Stomach (tissue), 9 donors: ENCODE data around the gene NAALADL2. TPM values are rescaled to one million over a fixed set of nuclear protein-coding genes. Genes with fewer than 3 reads are reported as not detected.

Experiments
- DNase-seq, 2 donors: peaks; one replicate each; pipeline versions ENCODE4 v3.0.0 to v3.0.0-alpha.2; 2013 to 2019
- H3K27ac ChIP-seq, 5 donors: fragments of 200-600 bp in 4 of 5; sonication (generic) in 4 of 5; one replicate each; pipeline ENCODE4 v1.5.1; 2013 to 2019; ENCODE audit warnings: mild to moderate bottlenecking in 1 of 5, moderate library complexity in 1 of 5
- H3K27me3 ChIP-seq, 3 donors: fragments of 200-600 bp; sonication (generic); one replicate each; pipeline ENCODE4 v1.5.1; 2017 to 2019; ENCODE audit warnings: mixed run types in 1 of 3
- H3K36me3 ChIP-seq, 4 donors: fragments of 200-600 bp; sonication (generic); 1 replicate in 3 of 4; 2 replicates in 1 of 4; pipeline ENCODE4 v1.5.1; 2016 to 2019
- H3K4me1 ChIP-seq, 4 donors: fragments of 200-600 bp; sonication (generic); one replicate each; pipeline ENCODE4 v1.5.1; 2016 to 2019
- H3K4me3 ChIP-seq, 4 donors: fragments of 200-600 bp; sonication (generic) in 3 of 4; one replicate each; pipeline ENCODE4 v1.5.1; 2016 to 2019; ENCODE audit warnings: mild to moderate bottlenecking in 1 of 4
- H3K9me3 ChIP-seq, 4 donors: fragments of 200-600 bp; sonication (generic); one replicate each; pipeline ENCODE4 v1.5.1; 2016 to 2019
- EP300 ChIP-seq: sonication (generic); formaldehyde crosslinking; IDR thresholded peaks from one replicate; pipeline ENCODE4 v1.6.1; 2017; ENCODE audit warnings: antibody characterized with exemption
- POLR2A ChIP-seq, 4 donors: fragments of 450-650 bp; IDR thresholded peaks; one replicate each; pipeline ENCODE4 v1.6.1; 2016; ENCODE audit warnings: antibody characterized with exemption in 4 of 4, control low read depth in 2 of 4, mild to moderate bottlenecking in 1 of 4, moderate library complexity in 1 of 4
- POLR2AphosphoS5 ChIP-seq, 3 donors: sonication (generic); formaldehyde crosslinking; IDR thresholded peaks; one replicate each; pipeline ENCODE4 v1.6.1; 2016; ENCODE audit warnings: antibody characterized with exemption in 3 of 3
- WGBS, 5 donors: extraction: QIAGEN DNeasy Blood & Tissue Kit in 3 of 5; methylation state at CpG; one replicate each; pipeline versions ENCODE4 v1.1.5 to v1.1.7; 2013 to 2018; 5-methylcytosine and 5-hydroxymethylcytosine counted together
- intact Hi-C: fragments of 100-400 bp; cut with DNase I; formaldehyde crosslinking; loops from one replicate; pipeline ENCODE4 v1.15.1; 2023; ENCODE audit warnings: low total_unique reads
- polyA plus RNA-seq, 3 donors: library from polyadenylated mRNA; stranded (reverse); fragments of 200-250 nt; gene quantifications; one replicate each; pipeline ENCODE4 v1.2.3, GENCODE V29; 2013
- total RNA-seq, 5 donors: library from RNA; depleted of rRNA; stranded (reverse); fragments of >200 nt; gene quantifications; one replicate each; pipeline versions ENCODE4 v1.1.0 to v1.2.3, GENCODE V29; 2014 to 2016
- TF ChIP-seq, protein P1 (sequence below), 7 experiments: fragments of 450-650 bp in 4 of 7; fragments of 200-600 bp in 3 of 7; sonication (generic) in 3 of 7; IDR thresholded peaks; one replicate each; pipeline ENCODE4 v1.5.1; 2016 to 2019; ENCODE audit warnings: antibody characterized with exemption in 7 of 7, control low read depth in 2 of 7, mild to moderate bottlenecking in 1 of 7
- donor health status: healthy with polysubstance abuse.
- donor health status: Bipolar disorder and iron deficiency.
- donor health status: healthy.

The NAALADL2 gene
- total and polyA plus RNA-seq, 8 donors = 0.58 to 43.7 (median 5.4) TPM

DNA sequence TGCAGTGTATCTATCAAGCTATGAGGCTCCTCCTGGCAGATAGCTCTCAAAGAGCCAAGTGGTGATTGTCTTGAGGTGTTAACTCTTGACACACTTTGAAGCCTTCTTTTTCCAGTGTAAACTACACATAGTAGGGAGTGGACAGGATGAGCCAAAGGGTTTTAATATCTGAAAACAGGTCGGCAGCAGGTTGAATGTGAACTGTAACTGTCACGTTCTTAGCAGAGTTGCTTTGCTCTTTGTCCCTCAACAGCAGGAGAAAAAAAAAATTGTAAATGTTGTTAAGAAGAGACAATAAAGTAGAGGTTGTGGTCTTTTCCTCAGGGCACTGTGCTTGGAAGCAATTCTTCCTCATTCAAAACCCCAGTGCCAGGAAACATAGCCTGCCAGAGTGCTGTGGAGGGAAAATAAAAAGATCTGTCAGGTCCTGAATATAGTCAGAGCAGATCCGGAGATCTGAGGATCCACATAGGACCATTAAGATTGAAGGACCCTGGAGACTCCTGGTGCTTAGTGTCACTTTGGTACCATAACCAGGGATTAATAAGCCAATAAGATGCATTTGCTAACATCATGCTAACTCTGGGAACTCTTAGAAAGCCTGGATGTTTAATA, 229.7 kb downstream of the NAALADL2 start:
- TF ChIP-seq POLR2A (IDR thresholded peaks at IDR 0.05) = no peak
- no peak for TF ChIP-seq EP300
- TF ChIP-seq, protein P1, sequence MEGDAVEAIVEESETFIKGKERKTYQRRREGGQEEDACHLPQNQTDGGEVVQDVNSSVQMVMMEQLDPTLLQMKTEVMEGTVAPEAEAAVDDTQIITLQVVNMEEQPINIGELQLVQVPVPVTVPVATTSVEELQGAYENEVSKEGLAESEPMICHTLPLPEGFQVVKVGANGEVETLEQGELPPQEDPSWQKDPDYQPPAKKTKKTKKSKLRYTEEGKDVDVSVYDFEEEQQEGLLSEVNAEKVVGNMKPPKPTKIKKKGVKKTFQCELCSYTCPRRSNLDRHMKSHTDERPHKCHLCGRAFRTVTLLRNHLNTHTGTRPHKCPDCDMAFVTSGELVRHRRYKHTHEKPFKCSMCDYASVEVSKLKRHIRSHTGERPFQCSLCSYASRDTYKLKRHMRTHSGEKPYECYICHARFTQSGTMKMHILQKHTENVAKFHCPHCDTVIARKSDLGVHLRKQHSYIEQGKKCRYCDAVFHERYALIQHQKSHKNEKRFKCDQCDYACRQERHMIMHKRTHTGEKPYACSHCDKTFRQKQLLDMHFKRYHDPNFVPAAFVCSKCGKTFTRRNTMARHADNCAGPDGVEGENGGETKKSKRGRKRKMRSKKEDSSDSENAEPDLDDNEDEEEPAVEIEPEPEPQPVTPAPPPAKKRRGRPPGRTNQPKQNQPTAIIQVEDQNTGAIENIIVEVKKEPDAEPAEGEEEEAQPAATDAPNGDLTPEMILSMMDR (IDR thresholded peaks at IDR 0.05) = no peak
- TF ChIP-seq POLR2AphosphoS5 (IDR thresholded peaks at IDR 0.05) = no peak
- Histone ChIP-seq H3K9me3 (no peaks in the 10 kb centered on the region), H3K27me3 (no peaks in the 10 kb centered on the region), H3K4me3 (no peak overlapping the region), H3K36me3 (no peaks in the 10 kb centered on the region), H3K27ac (no peak overlapping the region), H3K4me1 (peaks cover 0 to 20% (median 0%) of the 10 kb centered on the region in 4 donors)
- DNase-seq = no peak
- intact Hi-C loops = no loop called here
- 71 to 85% (median 77%) methylated on average over 3 of the region's 3 CpGs for WGBS, 5 donors

DNA sequence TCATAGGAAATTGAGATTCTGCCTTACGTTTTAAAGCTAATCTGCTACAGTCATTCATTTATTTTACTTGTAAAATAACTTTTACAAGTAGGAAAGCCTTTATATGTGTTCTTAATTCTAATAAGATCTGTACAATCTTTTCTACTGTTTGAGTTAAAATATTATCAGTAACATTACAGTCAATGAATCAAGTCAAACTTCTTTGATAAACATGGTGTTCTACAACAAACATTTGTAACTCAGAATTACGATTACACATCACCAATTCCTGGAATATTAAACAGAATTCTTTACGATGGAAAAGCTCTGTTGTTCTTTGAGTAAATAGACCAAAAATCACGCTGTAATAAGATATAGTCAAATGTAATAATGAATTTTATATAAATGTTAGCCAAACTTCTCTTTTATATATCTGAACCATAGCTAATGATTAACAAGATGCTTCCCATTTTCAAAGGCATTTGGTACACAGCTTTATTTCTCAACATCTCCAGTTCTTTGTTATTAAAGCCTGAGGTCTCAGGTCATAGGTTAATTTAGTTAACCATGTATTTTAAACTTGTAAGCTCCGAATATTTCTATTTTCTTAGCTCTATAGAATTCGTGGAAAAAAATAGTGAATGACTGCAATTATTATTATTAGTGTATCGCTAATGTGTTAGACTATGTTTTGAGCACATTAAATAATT, 232.4 kb downstream of the NAALADL2 start:
- Histone ChIP-seq H3K9me3 (no peaks in the 10 kb centered on the region), H3K36me3 (no peaks in the 10 kb centered on the region), H3K4me1 (peaks cover 0 to 29% (median 7%) of the 10 kb centered on the region in 4 donors), H3K27ac (peak overlapping the region in 1 of 5 donors; percentile 25), H3K27me3 (no peaks in the 10 kb centered on the region), H3K4me3 (no peak overlapping the region)
- TF ChIP-seq EP300 (no peak), POLR2A (IDR thresholded peaks at IDR 0.05) (no peak), POLR2AphosphoS5 (IDR thresholded peaks at IDR 0.05) (no peak)
- TF ChIP-seq, protein P1 (IDR thresholded peaks at IDR 0.05) = no peak
- no peak for DNase-seq
- intact Hi-C loops = no loop called here
- WGBS, 5 donors = 32 to 54% (median 50%) methylated on average over 7 of the region's 7 CpGs

DNA sequence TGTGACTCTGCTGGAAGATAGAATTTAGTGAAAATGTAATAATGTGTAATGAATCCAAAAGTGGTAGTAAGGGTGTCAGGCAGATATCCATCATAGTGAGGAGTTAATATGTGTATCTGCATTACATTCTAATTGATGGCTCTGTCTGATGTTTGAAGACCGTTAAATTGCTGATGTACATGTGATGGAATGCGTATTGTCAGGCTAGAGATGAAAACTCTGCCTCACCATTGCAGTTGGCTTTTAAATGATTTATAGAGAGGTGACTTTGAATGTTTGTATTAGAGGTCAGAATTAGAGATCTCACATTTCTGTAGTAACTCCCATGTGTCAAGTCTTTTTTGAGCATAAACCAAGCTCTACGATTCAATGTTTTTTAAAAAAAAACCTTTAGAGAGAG, 234.6 kb downstream of the NAALADL2 start:
- Histone ChIP-seq H3K4me1 (peaks cover 0 to 29% (median 7%) of the 10 kb centered on the region in 4 donors), H3K4me3 (no peak overlapping the region), H3K27me3 (no peaks in the 10 kb centered on the region), H3K9me3 (no peaks in the 10 kb centered on the region), H3K27ac (no peak overlapping the region), H3K36me3 (peaks cover 0 to 5% (median 0%) of the 10 kb centered on the region in 4 donors)
- WGBS, 5 donors = 78 to 87% (median 86%) methylated on average over 3 of the region's 3 CpGs
- DNase-seq = no peak
- intact Hi-C loops = no loop called here
- TF ChIP-seq, protein P1 (IDR thresholded peaks at IDR 0.05) = no peak
- no peak for TF ChIP-seq POLR2AphosphoS5 (IDR thresholded peaks at IDR 0.05)
- TF ChIP-seq POLR2A (IDR thresholded peaks at IDR 0.05) = no peak

DNA sequence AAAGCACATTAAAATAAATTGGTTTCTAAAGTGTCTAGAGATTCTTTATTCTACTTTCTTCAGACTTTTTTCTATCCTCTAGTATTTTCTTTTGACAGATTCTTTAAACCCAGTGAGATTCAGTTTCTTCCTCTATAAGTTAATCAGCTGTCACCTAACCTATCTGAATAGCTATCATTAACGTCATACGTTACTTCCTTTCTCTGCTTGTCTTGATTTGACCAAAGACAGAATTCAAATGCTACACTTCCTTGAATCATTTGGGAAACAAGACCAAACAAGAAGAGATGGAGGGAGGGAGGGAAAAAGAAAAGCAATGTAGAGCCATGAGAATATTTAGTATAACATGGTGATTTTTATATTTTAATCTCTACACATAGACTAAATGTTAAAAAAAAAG, 235.2 kb downstream of the NAALADL2 start:
- Histone ChIP-seq H3K9me3 (no peaks in the 10 kb centered on the region), H3K27me3 (no peaks in the 10 kb centered on the region), H3K27ac (no peak overlapping the region), H3K36me3 (peaks cover 0 to 5% (median 0%) of the 10 kb centered on the region in 4 donors), H3K4me1 (peaks cover 0 to 23% (median 7%) of the 10 kb centered on the region in 4 donors), H3K4me3 (no peak overlapping the region)
- intact Hi-C loops = no loop called here
- WGBS, 5 donors = 53 to 83% (median 72%) methylated on average over 2 of the region's 2 CpGs
- DNase-seq = no peak
- TF ChIP-seq, protein P1 (IDR thresholded peaks at IDR 0.05) = no peak
- TF ChIP-seq EP300 (no peak), POLR2A (IDR thresholded peaks at IDR 0.05) (no peak), POLR2AphosphoS5 (IDR thresholded peaks at IDR 0.05) (no peak)
